Measurements from ENCODE around the gene MCC.

DNA sequence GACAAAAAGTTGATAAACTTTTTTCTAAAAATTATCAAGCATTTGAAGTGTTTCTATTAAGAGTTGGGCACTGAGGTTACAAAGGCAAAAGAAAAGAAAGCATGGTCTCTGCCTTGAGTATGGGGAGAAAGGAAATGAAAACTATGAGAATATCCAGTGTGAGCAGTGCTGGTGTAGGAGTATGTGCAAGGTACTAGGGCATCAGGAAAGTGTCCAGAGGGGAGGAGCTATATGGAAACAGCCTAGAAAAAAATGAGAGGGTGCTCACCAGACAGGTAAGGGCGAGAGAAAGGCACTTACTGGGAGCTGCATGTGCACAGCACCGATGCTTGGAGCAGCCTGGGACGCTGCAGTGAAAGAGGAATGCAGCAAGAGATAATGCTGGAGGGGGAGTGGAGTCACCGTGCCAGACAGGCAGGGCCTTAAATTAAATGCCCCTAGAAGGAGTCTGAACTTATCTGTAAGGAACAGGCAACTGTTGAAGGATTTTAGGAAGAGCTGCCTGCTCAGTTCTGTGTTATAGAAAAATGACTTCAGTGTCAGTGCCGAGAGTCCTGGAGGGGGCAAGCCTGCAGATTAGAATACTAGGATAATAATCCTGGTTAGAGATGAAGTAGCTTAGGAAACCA lies 14.0 kb downstream of the MCC start:
- no peak for TF ChIP-seq EP300 (IDR thresholded peaks at IDR 0.05)
- TF ChIP-seq, protein P1, sequence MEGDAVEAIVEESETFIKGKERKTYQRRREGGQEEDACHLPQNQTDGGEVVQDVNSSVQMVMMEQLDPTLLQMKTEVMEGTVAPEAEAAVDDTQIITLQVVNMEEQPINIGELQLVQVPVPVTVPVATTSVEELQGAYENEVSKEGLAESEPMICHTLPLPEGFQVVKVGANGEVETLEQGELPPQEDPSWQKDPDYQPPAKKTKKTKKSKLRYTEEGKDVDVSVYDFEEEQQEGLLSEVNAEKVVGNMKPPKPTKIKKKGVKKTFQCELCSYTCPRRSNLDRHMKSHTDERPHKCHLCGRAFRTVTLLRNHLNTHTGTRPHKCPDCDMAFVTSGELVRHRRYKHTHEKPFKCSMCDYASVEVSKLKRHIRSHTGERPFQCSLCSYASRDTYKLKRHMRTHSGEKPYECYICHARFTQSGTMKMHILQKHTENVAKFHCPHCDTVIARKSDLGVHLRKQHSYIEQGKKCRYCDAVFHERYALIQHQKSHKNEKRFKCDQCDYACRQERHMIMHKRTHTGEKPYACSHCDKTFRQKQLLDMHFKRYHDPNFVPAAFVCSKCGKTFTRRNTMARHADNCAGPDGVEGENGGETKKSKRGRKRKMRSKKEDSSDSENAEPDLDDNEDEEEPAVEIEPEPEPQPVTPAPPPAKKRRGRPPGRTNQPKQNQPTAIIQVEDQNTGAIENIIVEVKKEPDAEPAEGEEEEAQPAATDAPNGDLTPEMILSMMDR (IDR thresholded peaks at IDR 0.05): no peak
- no peak for TF ChIP-seq POLR2A (IDR thresholded peaks at IDR 0.05)
- TF ChIP-seq POLR2AphosphoS5 (IDR thresholded peaks at IDR 0.05): no peak

Measured in upper lobe of left lung (tissue), 4 donors.